ENCODE measurements around the gene PRRC1. TPM values are rescaled to one million over a fixed set of nuclear protein-coding genes. Genes with fewer than 3 reads are reported as not detected.
"Not testable (repeated sequence)": the region's sequence is repeated elsewhere in the genome, so short reads cannot be mapped to it uniquely, and the experiment has no call there.

PRRC1 gene
- total and polyA plus RNA-seq, 2 experiments from 2014 or later = 53.9 to 105 TPM

DNA sequence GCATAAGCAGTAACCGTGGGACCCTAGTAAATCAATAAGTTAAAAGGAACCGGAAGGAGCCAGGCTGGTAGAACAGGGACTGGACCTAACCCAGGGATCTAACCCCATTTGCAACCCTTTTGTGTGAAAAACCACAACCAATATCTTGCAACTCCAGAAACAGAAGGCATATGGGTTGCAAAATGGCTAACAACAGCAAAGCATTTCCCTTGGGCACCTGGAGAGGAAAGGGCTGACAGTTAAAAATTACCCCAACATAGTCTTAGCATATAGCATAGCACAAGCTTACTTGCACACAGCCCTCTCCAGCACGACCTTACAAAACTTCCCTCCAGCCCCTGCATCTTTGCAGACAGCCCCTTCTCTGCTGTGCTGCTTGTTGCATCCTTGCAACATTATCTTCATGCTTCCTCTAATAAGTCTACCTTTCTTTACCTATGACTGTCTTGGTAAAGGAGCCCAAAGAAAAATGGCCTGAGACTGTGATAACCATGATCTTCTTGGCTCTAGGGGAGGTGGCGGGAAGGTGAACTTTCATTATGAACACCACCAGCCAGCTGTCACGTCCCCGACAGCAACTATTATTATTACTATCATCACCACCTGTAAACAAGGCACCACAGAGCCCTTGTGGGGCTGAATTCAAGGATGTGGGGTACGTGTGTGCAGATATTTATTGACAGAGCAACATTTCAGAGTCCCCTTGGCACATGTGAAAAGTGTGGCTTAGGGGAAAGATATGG is 49.8 kb downstream of the PRRC1 start:
- H3K27me3 ChIP-seq = no peaks in the 10 kb centered on the region
- H3K4me2 ChIP-seq = no peak overlapping the region
- no peaks in the 10 kb centered on the region for H3K4me1 ChIP-seq (ENCODE audit: insufficient read depth)
- no peaks in the 10 kb centered on the region for H3K36me3 ChIP-seq (replicated peaks; ENCODE audit: insufficient read depth, low read depth)
- H2AFZ ChIP-seq = no peak overlapping the region
- H4K20me1 ChIP-seq (ENCODE audit: insufficient read depth, poor library complexity, severe bottlenecking) = no peaks in the 10 kb centered on the region
- no peaks in the 10 kb centered on the region for H3K79me2 ChIP-seq
- 82% methylated on average over 7 of the region's 7 CpGs for WGBS (ENCODE audit: low lambda C conversion rate, missing lambda C conversion rate)
- no peak overlapping the region for H3K4me3 ChIP-seq
- no peaks in the 10 kb centered on the region for H3K9me2 ChIP-seq (replicated peaks; ENCODE audit: insufficient read depth)
- TF ChIP-seq EZH2phosphoT487 (IDR thresholded peaks at IDR 0.05; ENCODE audit: low read depth, severe bottlenecking, unreplicated experiment) = no peak
- TF ChIP-seq EZH2 (IDR thresholded peaks at IDR 0.05; ENCODE audit: borderline replicate concordance) = no peak
- TF ChIP-seq, protein P1, sequence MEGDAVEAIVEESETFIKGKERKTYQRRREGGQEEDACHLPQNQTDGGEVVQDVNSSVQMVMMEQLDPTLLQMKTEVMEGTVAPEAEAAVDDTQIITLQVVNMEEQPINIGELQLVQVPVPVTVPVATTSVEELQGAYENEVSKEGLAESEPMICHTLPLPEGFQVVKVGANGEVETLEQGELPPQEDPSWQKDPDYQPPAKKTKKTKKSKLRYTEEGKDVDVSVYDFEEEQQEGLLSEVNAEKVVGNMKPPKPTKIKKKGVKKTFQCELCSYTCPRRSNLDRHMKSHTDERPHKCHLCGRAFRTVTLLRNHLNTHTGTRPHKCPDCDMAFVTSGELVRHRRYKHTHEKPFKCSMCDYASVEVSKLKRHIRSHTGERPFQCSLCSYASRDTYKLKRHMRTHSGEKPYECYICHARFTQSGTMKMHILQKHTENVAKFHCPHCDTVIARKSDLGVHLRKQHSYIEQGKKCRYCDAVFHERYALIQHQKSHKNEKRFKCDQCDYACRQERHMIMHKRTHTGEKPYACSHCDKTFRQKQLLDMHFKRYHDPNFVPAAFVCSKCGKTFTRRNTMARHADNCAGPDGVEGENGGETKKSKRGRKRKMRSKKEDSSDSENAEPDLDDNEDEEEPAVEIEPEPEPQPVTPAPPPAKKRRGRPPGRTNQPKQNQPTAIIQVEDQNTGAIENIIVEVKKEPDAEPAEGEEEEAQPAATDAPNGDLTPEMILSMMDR (IDR thresholded peaks at IDR 0.05; ENCODE audit: poor library complexity) = no peak
- DNase-seq (ENCODE audit: low spot score) = no peak
- H3K9me3 ChIP-seq (ENCODE audit: low read depth) = no peaks in the 10 kb centered on the region
- no peak overlapping the region for H3K27ac ChIP-seq

DNA sequence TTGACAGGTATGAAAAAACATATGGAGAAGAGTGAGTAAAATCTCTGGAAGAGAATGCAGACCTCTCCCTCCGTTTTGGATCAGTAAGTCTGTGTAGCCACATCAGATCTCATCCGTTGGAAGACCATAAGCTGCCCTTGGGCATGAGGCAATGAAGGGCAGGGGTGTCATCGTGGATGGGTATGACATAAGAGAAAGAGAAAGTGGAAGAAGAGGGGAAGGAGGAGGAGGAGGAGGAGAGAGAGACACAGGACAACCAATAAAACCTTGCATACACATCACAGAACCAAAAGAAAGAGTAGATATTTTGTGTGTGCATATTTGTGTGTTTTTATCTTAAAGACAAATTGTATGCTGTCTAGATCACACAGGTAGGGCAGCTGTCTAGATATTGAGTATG is 50.7 kb downstream of the PRRC1 start:
- Histone ChIP-seq H4K20me1 (ENCODE audit: insufficient read depth, poor library complexity, severe bottlenecking) (no peaks in the 10 kb centered on the region), H3K4me3 (no peak overlapping the region), H3K36me3 (replicated peaks; ENCODE audit: insufficient read depth, low read depth) (no peaks in the 10 kb centered on the region), H3K4me2 (no peak overlapping the region), H3K27ac (no peak overlapping the region), H3K27me3 (no peaks in the 10 kb centered on the region), H3K9me3 (ENCODE audit: low read depth) (no peaks in the 10 kb centered on the region), H3K9me2 (replicated peaks; ENCODE audit: insufficient read depth) (no peaks in the 10 kb centered on the region), H3K4me1 (ENCODE audit: insufficient read depth) (no peaks in the 10 kb centered on the region), H3K79me2 (no peaks in the 10 kb centered on the region), H2AFZ (no peak overlapping the region)
- DNase-seq (ENCODE audit: low spot score) = no peak
- WGBS (ENCODE audit: low lambda C conversion rate, missing lambda C conversion rate) = 76% methylated on average over 3 of the region's 3 CpGs
- TF ChIP-seq EZH2 (IDR thresholded peaks at IDR 0.05; ENCODE audit: borderline replicate concordance) = no peak
- TF ChIP-seq, protein P1 (IDR thresholded peaks at IDR 0.05; ENCODE audit: poor library complexity) = no peak
- TF ChIP-seq EZH2phosphoT487 (IDR thresholded peaks at IDR 0.05; ENCODE audit: low read depth, severe bottlenecking, unreplicated experiment) = no peak

- WGBS (ENCODE audit: low lambda C conversion rate, missing lambda C conversion rate) = 98% methylated on average over 34 of the region's 40 CpGs
- not testable (repeated sequence) for H3K4me3 ChIP-seq; H3K36me3 ChIP-seq (replicated peaks; ENCODE audit: insufficient read depth, low read depth); H3K9me3 ChIP-seq (ENCODE audit: low read depth); DNase-seq (ENCODE audit: low spot score); H3K4me1 ChIP-seq (ENCODE audit: insufficient read depth); H3K27ac ChIP-seq; H3K4me2 ChIP-seq; H3K79me2 ChIP-seq; H2AFZ ChIP-seq; H3K9me2 ChIP-seq (replicated peaks; ENCODE audit: insufficient read depth); H3K27me3 ChIP-seq; H4K20me1 ChIP-seq (ENCODE audit: insufficient read depth, poor library complexity, severe bottlenecking)
Observed at GRCh38 chr5:127569471-127569870, 52.0 kb downstream of the PRRC1 start.

GRCh38 chr5:127571314-127572131 is 54.1 kb downstream of the PRRC1 start:
- Histone ChIP-seq H2AFZ (no peak overlapping the region), H3K4me2 (no peak overlapping the region), H3K36me3 (replicated peaks; ENCODE audit: insufficient read depth, low read depth) (no peaks in the 10 kb centered on the region), H3K27ac (no peak overlapping the region), H3K4me1 (ENCODE audit: insufficient read depth) (no peaks in the 10 kb centered on the region), H3K9me2 (replicated peaks; ENCODE audit: insufficient read depth) (no peaks in the 10 kb centered on the region), H3K79me2 (no peaks in the 10 kb centered on the region), H3K27me3 (no peaks in the 10 kb centered on the region), H3K4me3 (no peak overlapping the region), H3K9me3 (ENCODE audit: low read depth) (peaks cover 8% of the 10 kb centered on the region), H4K20me1 (ENCODE audit: insufficient read depth, poor library complexity, severe bottlenecking) (no peaks in the 10 kb centered on the region)
- DNase-seq (ENCODE audit: low spot score) = no peak
- TF ChIP-seq EZH2phosphoT487 (IDR thresholded peaks at IDR 0.05; ENCODE audit: low read depth, severe bottlenecking, unreplicated experiment) (no peak), EZH2 (IDR thresholded peaks at IDR 0.05; ENCODE audit: borderline replicate concordance) (no peak)
- TF ChIP-seq, protein P1 (IDR thresholded peaks at IDR 0.05; ENCODE audit: poor library complexity) = no peak
- 54% methylated on average over 3 of the region's 3 CpGs for WGBS (ENCODE audit: low lambda C conversion rate, missing lambda C conversion rate)

Data from hepatocyte (in vitro differentiated cells).